SH-SY5Y (cell line): ENCODE results near the gene NUP43.

ENCODE experiments used
- GATA2 ChIP-seq: IDR thresholded peaks from 2 replicates; pipeline ENCODE4 v1.6.1; 2011; ENCODE audit warnings: mild to moderate bottlenecking, low read depth, low read length
- GATA3 ChIP-seq: IDR thresholded peaks from 2 replicates; pipeline ENCODE4 v1.6.1; 2011; ENCODE audit warnings: low read depth, mild to moderate bottlenecking, low read length, moderate library complexity

DNA sequence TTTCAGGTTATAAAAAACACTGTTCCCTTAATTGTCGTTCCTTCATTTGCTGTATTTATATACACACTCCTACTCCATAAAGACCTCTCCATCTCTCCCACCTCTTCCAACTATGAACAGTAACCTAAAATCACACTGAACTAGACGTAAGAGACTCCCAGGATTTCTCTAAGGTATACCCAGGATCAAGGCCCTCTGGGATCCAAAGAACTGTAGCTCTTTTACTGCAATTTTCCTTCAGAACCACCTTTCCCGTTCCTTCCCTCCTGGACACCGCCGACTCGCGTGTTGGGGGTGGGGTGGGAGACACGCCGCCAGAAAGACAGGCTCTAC, 29.1 kb downstream of the NUP43 start:
- TF ChIP-seq GATA3 (no peak), GATA2 (no peak)
